ENCODE results near the gene POLR2J.
"Not testable (repeated sequence)": the region's sequence is repeated elsewhere in the genome, so short reads cannot be mapped to it uniquely, and the experiment has no call there.

The POLR2J gene

DNA sequence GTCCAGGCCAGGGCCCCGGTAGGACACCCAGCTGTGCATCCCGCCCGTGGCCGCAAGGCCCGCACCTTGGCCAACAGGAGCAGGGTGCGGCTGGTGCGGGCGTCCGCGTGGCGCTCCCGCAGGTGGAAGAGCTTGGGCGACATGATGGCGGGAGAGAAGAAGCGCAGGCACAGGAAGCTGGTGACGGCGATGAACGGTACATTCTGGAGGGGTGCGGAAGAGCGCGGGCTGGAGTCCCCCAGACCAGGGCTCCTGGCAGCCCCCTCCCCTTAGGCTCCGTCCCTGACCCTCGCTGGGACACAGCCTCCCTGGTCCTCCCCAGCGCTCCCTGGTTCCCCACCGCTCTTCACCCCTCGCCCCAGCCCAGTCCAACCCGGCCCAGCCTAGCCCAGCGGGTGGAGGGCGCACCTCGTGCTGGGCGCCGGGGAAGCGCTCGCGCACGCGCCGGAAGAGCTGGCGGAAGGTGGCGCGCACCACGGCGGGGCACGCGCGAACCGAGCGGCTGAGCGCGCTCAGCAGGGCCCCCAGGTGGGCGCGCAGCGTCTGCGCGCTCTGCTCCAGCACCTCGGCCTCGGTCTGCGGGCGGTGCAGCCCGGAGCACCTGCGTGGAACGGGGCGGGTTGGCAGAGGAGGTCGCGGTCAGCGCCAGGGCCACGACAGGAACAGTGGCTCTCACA is 15.9 kb upstream of the POLR2J start:
- H3K9ac ChIP-seq; H3K79me2 ChIP-seq (ENCODE audit: insufficient read depth, low read depth): not testable (repeated sequence)

DNA sequence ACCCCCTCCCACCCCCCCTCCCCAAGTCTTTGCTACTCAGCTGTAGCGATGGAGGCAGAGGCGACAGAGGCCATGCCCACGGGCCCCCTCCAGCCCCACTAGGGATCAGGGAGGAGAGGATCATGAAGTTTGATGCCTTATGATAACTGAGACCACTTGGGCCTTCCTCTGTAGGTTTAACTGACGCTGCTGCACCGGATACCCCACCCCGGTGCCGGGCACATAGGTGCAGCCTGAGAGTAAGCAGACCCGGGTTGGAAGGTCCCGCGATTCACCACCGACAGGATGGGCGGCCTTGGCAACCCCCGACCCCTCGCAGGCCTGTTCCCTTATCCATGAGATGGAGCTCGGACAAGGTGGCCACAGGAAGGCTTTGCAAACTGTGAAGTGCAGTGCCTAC is 15.3 kb upstream of the POLR2J start:
- not testable (repeated sequence) for H3K4me3 ChIP-seq (IDR thresholded peaks at IDR 0.05; ENCODE audit: insufficient read depth, low read depth, low read length); H3K4me1 ChIP-seq (ENCODE audit: low read depth, poor library complexity, severe bottlenecking); H2AFZ ChIP-seq (ENCODE audit: low read depth); H4K20me1 ChIP-seq (ENCODE audit: insufficient read depth); H3K4me2 ChIP-seq; H3K9ac ChIP-seq; H3K27me3 ChIP-seq (ENCODE audit: insufficient read depth, low read depth); H3K36me3 ChIP-seq (ENCODE audit: insufficient read depth); H3K79me2 ChIP-seq (ENCODE audit: insufficient read depth, low read depth); H3K27ac ChIP-seq

More for the DNA sequence above, 15.9 kb upstream of the POLR2J start:
- H3K4me1 ChIP-seq (ENCODE audit: low read depth, poor library complexity, severe bottlenecking); H3K27ac ChIP-seq; H3K4me3 ChIP-seq (IDR thresholded peaks at IDR 0.05; ENCODE audit: insufficient read depth, low read depth, low read length); H3K36me3 ChIP-seq (ENCODE audit: insufficient read depth); H4K20me1 ChIP-seq (ENCODE audit: insufficient read depth); H3K4me2 ChIP-seq; H3K27me3 ChIP-seq (ENCODE audit: insufficient read depth, low read depth); H2AFZ ChIP-seq (ENCODE audit: low read depth): not testable (repeated sequence)

DNA sequence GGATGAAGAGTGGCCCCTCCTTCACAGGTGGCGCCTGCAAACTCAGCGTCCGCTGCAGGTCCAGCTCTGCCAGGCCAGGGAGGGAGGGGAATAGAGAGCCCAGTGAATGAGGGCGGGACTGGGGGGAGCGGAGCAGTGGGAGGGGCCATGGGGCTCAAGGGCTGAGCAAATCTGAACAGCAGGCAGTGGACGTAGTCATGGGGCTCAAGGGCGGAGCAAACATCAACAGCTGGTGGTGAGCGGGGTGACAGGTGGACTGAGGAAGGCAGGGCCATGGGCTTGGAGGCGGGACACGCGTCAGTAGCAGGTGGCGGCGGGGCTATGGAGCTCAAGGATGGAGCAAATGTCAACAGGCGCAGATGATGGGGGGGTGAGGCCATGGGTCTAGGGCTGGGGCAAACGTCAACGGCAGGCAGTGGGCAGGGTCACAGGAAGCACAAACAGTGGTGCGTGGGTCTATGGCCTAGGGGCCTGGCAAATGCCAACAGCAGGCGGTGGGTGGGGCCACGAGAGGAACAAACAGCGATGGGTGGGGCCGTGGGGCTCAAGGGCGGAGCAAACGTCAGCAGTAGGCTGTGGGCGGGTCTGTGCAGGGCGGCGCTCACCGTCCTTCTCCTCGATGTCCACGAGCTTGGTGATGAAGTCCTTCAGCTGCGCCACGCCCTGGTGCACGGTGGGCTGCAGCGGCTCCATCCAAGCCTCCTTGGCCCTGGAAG is 14.7 kb upstream of the POLR2J start:
- not testable (repeated sequence) for H4K20me1 ChIP-seq (ENCODE audit: insufficient read depth); H2AFZ ChIP-seq (ENCODE audit: low read depth); H3K79me2 ChIP-seq (ENCODE audit: insufficient read depth, low read depth); H3K27ac ChIP-seq; H3K4me1 ChIP-seq (ENCODE audit: low read depth, poor library complexity, severe bottlenecking); H3K36me3 ChIP-seq (ENCODE audit: insufficient read depth); H3K9ac ChIP-seq; H3K4me3 ChIP-seq (IDR thresholded peaks at IDR 0.05; ENCODE audit: insufficient read depth, low read depth, low read length); H3K4me2 ChIP-seq; H3K27me3 ChIP-seq (ENCODE audit: insufficient read depth, low read depth)

GRCh38 chr7:102490529-102491075 is 11.9 kb upstream of the POLR2J start:
- not testable (repeated sequence) for H3K4me3 ChIP-seq (IDR thresholded peaks at IDR 0.05; ENCODE audit: insufficient read depth, low read depth, low read length); H3K79me2 ChIP-seq (ENCODE audit: insufficient read depth, low read depth); H2AFZ ChIP-seq (ENCODE audit: low read depth); H3K36me3 ChIP-seq (ENCODE audit: insufficient read depth); H3K9ac ChIP-seq; H3K4me2 ChIP-seq; H4K20me1 ChIP-seq (ENCODE audit: insufficient read depth); H3K27ac ChIP-seq; H3K4me1 ChIP-seq (ENCODE audit: low read depth, poor library complexity, severe bottlenecking); H3K27me3 ChIP-seq (ENCODE audit: insufficient read depth, low read depth)

GRCh38 chr7:102484317-102484716 is 5.6 kb upstream of the POLR2J start:
- H3K9ac ChIP-seq; H3K4me1 ChIP-seq (ENCODE audit: low read depth, poor library complexity, severe bottlenecking); H2AFZ ChIP-seq (ENCODE audit: low read depth); H3K79me2 ChIP-seq (ENCODE audit: insufficient read depth, low read depth); H3K4me3 ChIP-seq (IDR thresholded peaks at IDR 0.05; ENCODE audit: insufficient read depth, low read depth, low read length); H4K20me1 ChIP-seq (ENCODE audit: insufficient read depth); H3K36me3 ChIP-seq (ENCODE audit: insufficient read depth); H3K27me3 ChIP-seq (ENCODE audit: insufficient read depth, low read depth); H3K27ac ChIP-seq; H3K4me2 ChIP-seq: not testable (repeated sequence)

- not testable (repeated sequence) for H3K79me2 ChIP-seq (ENCODE audit: insufficient read depth, low read depth); H2AFZ ChIP-seq (ENCODE audit: low read depth)
Measured at GRCh38 chr7:102481962-102482361, 3.2 kb upstream of the POLR2J start.

DNA sequence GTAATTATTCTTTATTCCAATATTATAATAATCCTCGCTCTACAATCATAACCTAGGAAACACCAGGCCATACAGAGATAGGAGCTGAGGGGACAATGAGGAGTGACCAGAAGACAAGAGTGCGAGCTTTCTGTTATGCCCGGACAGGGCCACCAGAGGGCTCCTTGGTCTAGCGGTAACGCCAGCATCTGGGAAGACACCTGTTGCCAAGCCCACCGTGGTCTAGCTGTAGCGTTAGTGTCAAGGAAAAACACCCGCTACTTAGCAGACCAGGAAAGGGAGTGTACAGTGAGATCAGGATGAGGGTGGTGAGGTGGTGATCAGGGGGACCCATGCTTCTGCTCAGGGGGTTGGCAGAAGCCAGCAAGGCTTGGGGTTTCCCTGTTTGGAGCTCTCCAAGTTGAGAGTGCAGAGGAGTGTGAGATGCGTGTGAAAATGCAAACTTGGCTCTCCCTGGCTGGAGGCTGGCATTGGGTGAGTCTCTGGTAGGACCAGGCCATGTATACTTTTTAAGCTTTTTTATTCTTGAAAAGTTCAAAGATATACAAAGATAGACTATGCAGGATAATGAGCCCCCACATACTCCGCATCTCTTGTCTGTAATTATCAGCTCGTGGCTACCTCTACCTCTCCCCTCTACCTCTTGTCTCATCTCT is 1.4 kb upstream of the POLR2J start:
- not testable (repeated sequence) for H4K20me1 ChIP-seq (ENCODE audit: insufficient read depth); H3K9ac ChIP-seq; H3K79me2 ChIP-seq (ENCODE audit: insufficient read depth, low read depth); H3K27me3 ChIP-seq (ENCODE audit: insufficient read depth, low read depth); H3K36me3 ChIP-seq (ENCODE audit: insufficient read depth); H3K4me3 ChIP-seq (IDR thresholded peaks at IDR 0.05; ENCODE audit: insufficient read depth, low read depth, low read length); H3K4me2 ChIP-seq; H3K4me1 ChIP-seq (ENCODE audit: low read depth, poor library complexity, severe bottlenecking); H2AFZ ChIP-seq (ENCODE audit: low read depth); H3K27ac ChIP-seq
- peak; percentile 43 for TF ChIP-seq CTCF (conservative IDR thresholded peaks at IDR 0.05; ENCODE audit: low read depth, low read length)

More at GRCh38 chr7:102481962-102482361, 3.2 kb upstream of the POLR2J start:
- not testable (repeated sequence) for H3K4me2 ChIP-seq; H3K4me3 ChIP-seq (IDR thresholded peaks at IDR 0.05; ENCODE audit: insufficient read depth, low read depth, low read length); H3K27me3 ChIP-seq (ENCODE audit: insufficient read depth, low read depth); H3K9ac ChIP-seq; H3K27ac ChIP-seq; H3K36me3 ChIP-seq (ENCODE audit: insufficient read depth); H3K4me1 ChIP-seq (ENCODE audit: low read depth, poor library complexity, severe bottlenecking); H4K20me1 ChIP-seq (ENCODE audit: insufficient read depth)

- not testable (repeated sequence) for H3K9ac ChIP-seq; H3K79me2 ChIP-seq (ENCODE audit: insufficient read depth, low read depth); H2AFZ ChIP-seq (ENCODE audit: low read depth); H3K27ac ChIP-seq; H3K4me3 ChIP-seq (IDR thresholded peaks at IDR 0.05; ENCODE audit: insufficient read depth, low read depth, low read length); H3K36me3 ChIP-seq (ENCODE audit: insufficient read depth); H4K20me1 ChIP-seq (ENCODE audit: insufficient read depth); H3K4me1 ChIP-seq (ENCODE audit: low read depth, poor library complexity, severe bottlenecking); H3K27me3 ChIP-seq (ENCODE audit: insufficient read depth, low read depth); H3K4me2 ChIP-seq
Measured at GRCh38 chr7:102479209-102479584, 475 bp upstream of the POLR2J start.

- not testable (repeated sequence) for H4K20me1 ChIP-seq (ENCODE audit: insufficient read depth); H3K4me1 ChIP-seq (ENCODE audit: low read depth, poor library complexity, severe bottlenecking); H3K27ac ChIP-seq; H3K79me2 ChIP-seq (ENCODE audit: insufficient read depth, low read depth); H3K4me2 ChIP-seq; H3K9ac ChIP-seq; H3K36me3 ChIP-seq (ENCODE audit: insufficient read depth); H3K27me3 ChIP-seq (ENCODE audit: insufficient read depth, low read depth); H3K4me3 ChIP-seq (IDR thresholded peaks at IDR 0.05; ENCODE audit: insufficient read depth, low read depth, low read length); H2AFZ ChIP-seq (ENCODE audit: low read depth)
Measured at GRCh38 chr7:102474736-102475435, 3.8 kb downstream of the POLR2J start.

Data from KMS-11 (cell line).